ENCODE results near the gene PTP4A2.

- no peak for TF ChIP-seq CTCF (IDR thresholded peaks at IDR 0.05)
- TF ChIP-seq POLR2AphosphoS5 (IDR thresholded peaks at IDR 0.05): no peak
- TF ChIP-seq POLR2A (IDR thresholded peaks at IDR 0.05): no peak
These were observed 21.6 kb upstream of the PTP4A2 start for GRCh38 chr1:31959521-31960340.

Measured in breast epithelium (tissue), 3 donors.